ENCODE results near the gene SPACA9.

SPACA9 gene

DNA sequence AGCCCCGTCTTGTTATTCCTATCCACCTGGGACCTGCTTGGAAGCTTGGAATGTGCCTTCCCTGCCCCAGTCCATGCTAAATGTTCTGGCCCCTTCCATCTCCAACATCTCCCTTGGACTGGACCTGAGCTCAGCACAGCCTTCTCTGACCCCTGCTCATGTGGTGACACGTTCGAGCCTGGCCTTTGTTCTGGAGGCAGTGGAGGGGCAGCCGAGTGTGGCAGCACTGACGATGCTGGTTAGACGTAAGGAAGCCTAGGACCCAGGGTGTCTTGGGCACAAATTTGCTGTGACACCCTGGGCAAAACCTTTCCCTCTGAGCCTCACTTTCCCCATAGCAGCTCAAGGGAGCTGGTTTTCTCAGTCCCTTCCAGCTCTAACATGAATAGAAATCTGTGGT lies 3.9 kb downstream of the SPACA9 start:
- no peak for DNase-seq (ENCODE audit: low read depth)
- H3K4me3 ChIP-seq (ENCODE audit: low read depth, low read length), result no peak overlapping the region
- TF ChIP-seq, protein P1, sequence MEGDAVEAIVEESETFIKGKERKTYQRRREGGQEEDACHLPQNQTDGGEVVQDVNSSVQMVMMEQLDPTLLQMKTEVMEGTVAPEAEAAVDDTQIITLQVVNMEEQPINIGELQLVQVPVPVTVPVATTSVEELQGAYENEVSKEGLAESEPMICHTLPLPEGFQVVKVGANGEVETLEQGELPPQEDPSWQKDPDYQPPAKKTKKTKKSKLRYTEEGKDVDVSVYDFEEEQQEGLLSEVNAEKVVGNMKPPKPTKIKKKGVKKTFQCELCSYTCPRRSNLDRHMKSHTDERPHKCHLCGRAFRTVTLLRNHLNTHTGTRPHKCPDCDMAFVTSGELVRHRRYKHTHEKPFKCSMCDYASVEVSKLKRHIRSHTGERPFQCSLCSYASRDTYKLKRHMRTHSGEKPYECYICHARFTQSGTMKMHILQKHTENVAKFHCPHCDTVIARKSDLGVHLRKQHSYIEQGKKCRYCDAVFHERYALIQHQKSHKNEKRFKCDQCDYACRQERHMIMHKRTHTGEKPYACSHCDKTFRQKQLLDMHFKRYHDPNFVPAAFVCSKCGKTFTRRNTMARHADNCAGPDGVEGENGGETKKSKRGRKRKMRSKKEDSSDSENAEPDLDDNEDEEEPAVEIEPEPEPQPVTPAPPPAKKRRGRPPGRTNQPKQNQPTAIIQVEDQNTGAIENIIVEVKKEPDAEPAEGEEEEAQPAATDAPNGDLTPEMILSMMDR (IDR thresholded peaks at IDR 0.05; ENCODE audit: control insufficient read depth, extremely low read depth, insufficient read depth), result no peak

GRCh38 chr9:132883349-132884294 lies 4.9 kb downstream of the SPACA9 start:
- DNase-seq (ENCODE audit: low read depth), result no peak
- H3K4me3 ChIP-seq (ENCODE audit: low read depth, low read length), result no peak overlapping the region
- TF ChIP-seq, protein P1 (IDR thresholded peaks at IDR 0.05; ENCODE audit: control insufficient read depth, extremely low read depth, insufficient read depth), result no peak

GRCh38 chr9:132885720-132886333 lies 7.1 kb downstream of the SPACA9 start:
- TF ChIP-seq, protein P1 (IDR thresholded peaks at IDR 0.05; ENCODE audit: control insufficient read depth, extremely low read depth, insufficient read depth), result no peak
- no peak for DNase-seq (ENCODE audit: low read depth)
- H3K4me3 ChIP-seq (ENCODE audit: low read depth, low read length), result no peak overlapping the region

- no peak for DNase-seq (ENCODE audit: low read depth)
- H3K4me3 ChIP-seq (ENCODE audit: low read depth, low read length), result no peak overlapping the region
- TF ChIP-seq, protein P1 (IDR thresholded peaks at IDR 0.05; ENCODE audit: control insufficient read depth, extremely low read depth, insufficient read depth), result no peak
Measured at GRCh38 chr9:132886334-132886725, 7.6 kb downstream of the SPACA9 start.

DNA sequence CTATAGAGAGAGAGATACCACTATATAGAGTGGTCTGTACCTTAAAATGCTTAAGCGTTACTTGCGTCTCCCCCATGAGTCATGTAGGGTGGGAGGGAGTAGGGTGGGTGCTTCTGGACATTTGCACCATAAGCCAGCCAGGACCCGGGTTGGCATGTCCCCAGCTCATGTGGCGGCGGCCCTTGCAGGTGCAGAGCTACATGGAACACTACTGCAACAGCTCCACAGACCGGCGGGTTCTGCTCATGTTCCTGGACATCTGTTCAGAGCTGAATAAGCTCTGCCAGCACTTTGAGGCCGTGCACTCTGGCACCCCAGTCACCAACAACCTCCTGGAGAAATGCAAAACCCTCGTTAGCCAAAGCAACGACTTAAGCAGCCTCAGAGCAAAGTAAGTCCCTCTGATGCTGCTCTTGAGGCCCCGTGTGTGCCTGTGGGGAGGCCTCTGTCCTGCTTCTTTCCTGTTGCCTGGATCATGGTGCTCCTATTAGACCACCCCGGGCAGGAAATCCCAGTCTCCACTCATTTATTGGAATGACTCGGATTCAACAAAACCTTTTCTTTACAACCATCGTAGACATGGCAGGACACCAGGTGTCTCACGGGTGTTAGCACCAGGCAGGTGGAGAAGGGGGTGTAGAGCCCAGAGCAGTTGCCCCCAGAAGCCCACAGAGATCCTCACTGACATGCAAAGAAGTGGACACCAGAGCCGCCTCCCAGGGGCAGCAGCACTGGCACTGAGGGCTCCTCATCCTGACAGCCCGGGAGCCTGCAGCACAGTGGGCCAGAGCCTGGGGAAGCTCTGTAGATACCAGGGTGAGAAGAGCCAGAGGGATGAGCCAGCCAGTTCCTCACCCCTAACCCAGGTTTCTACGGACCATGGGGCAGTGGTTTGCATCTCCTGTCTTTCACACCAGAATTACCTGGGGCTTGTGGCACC lies 8.8 kb downstream of the SPACA9 start:
- no peak for DNase-seq (ENCODE audit: low read depth)
- no peak overlapping the region for H3K4me3 ChIP-seq (ENCODE audit: low read depth, low read length)
- TF ChIP-seq, protein P1 (IDR thresholded peaks at IDR 0.05; ENCODE audit: control insufficient read depth, extremely low read depth, insufficient read depth), result no peak

DNA sequence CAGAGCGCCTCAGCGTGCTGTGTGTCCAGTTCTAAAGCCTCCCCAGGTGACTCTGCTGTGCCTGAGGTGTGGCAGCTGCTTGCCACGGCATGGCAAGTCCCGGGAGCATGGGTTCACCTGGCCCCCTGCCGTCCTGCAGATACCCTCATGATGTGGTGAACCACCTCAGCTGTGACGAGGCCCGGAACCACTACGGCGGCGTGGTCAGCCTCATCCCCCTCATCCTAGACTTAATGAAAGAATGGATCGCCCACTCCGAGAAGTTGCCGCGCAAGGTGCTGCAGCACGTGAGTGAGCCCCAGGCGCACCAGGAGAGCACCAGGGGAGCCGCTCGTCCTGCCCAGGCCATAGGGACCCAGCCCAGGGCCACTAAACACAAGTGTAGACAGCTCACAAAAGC lies 9.5 kb downstream of the SPACA9 start:
- no peak overlapping the region for H3K4me3 ChIP-seq (ENCODE audit: low read depth, low read length)
- DNase-seq (ENCODE audit: low read depth), result no peak
- TF ChIP-seq, protein P1 (IDR thresholded peaks at IDR 0.05; ENCODE audit: control insufficient read depth, extremely low read depth, insufficient read depth), result no peak
